Measurements from ENCODE around the gene TMEM266.

TMEM266 gene

DNA sequence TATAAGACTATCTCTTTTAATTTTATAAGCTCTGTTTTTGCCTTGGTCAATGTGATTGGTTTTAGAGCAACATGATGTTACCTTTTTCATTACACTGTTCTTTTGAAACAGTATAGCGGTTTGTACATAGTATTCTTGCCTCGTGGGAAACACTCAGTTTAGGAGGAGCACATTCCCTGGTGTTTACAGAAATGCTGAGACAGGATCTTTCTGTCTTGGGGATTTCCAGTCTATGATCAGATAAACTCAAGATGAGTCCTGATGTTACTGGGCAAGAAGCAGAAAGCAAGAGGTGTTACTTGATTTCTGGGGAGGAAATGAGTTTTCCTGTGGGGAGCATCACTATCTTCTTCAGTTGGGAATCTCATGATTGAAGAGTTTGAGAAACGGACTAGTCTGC is 2.5 kb downstream of the TMEM266 start:
- H3K27ac ChIP-seq (ENCODE audit: low read depth, low read length): no peak overlapping the region
- no CpG with 5 or more reads among the region's 3 CpGs for WGBS (ENCODE audit: extremely low coverage, insufficient coverage, low lambda C conversion rate)
- no peak overlapping the region for H2BK15ac ChIP-seq (replicated peaks; ENCODE audit: low read depth)
- H4K8ac ChIP-seq (ENCODE audit: low read depth, low read length): no peak overlapping the region
- no peaks in the 10 kb centered on the region for H3K36me3 ChIP-seq (ENCODE audit: control insufficient read depth, insufficient read depth, low read length)
- no peak overlapping the region for H4K5ac ChIP-seq (ENCODE audit: low read length)
- H3K27me3 ChIP-seq (ENCODE audit: insufficient read depth, low read length, poor library complexity): peaks cover 6% of the 10 kb centered on the region
- H3K9ac ChIP-seq (ENCODE audit: low read length): no peak overlapping the region
- H3K4ac ChIP-seq (ENCODE audit: low read depth, low read length): no peak overlapping the region
- H3K23ac ChIP-seq (ENCODE audit: low read length): no peak overlapping the region
- no peak overlapping the region for H2BK120ac ChIP-seq (ENCODE audit: low read depth, low read length)
- no peak for DNase-seq
- H2BK5ac ChIP-seq (ENCODE audit: low read length): no peak overlapping the region
- no peak overlapping the region for H3K56ac ChIP-seq (ENCODE audit: low read length)
- peaks cover 4% of the 10 kb centered on the region for H3K4me1 ChIP-seq (ENCODE audit: control insufficient read depth, low read depth, low read length)
- H3K4me3 ChIP-seq (ENCODE audit: low read length): no peak overlapping the region
- no peak overlapping the region for H3K18ac ChIP-seq (ENCODE audit: low read length)
- no peak overlapping the region for H3K4me2 ChIP-seq (ENCODE audit: low read length)
- no peaks in the 10 kb centered on the region for H3K79me1 ChIP-seq (ENCODE audit: low read length)
- no peak overlapping the region for H2AK5ac ChIP-seq (ENCODE audit: low read length)
- no peaks in the 10 kb centered on the region for H3K79me2 ChIP-seq (ENCODE audit: control insufficient read depth, insufficient read depth, low read length)

DNA sequence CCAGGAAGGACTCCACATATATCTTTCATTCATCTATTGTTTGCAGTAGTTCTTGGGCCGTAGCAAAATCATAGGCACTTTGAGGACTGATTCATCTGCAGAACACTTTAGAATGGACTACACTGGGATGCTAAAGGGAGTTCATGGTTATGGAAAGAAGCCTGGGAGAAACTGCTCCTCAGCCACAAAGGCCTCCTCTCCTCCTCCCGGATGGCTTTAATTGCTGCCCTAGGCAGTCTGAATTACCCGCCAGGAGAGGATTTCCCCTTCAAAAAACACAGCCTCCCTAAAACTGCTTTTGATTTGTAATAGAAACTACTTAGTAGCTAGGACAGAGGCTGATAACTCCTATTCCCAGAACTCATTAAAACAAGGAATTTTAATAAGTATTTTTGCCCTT is 4.6 kb downstream of the TMEM266 start:
- H3K4me3 ChIP-seq (ENCODE audit: low read length): no peak overlapping the region
- no peak overlapping the region for H3K27ac ChIP-seq (ENCODE audit: low read depth, low read length)
- peaks cover 6% of the 10 kb centered on the region for H3K27me3 ChIP-seq (ENCODE audit: insufficient read depth, low read length, poor library complexity)
- no peak overlapping the region for H3K18ac ChIP-seq (ENCODE audit: low read length)
- H3K4me1 ChIP-seq (ENCODE audit: control insufficient read depth, low read depth, low read length): peaks cover 4% of the 10 kb centered on the region
- no CpG with 5 or more reads among the region's 3 CpGs for WGBS (ENCODE audit: extremely low coverage, insufficient coverage, low lambda C conversion rate)
- no peak overlapping the region for H2BK120ac ChIP-seq (ENCODE audit: low read depth, low read length)
- H3K79me1 ChIP-seq (ENCODE audit: low read length): no peaks in the 10 kb centered on the region
- H3K79me2 ChIP-seq (ENCODE audit: control insufficient read depth, insufficient read depth, low read length): no peaks in the 10 kb centered on the region
- H4K8ac ChIP-seq (ENCODE audit: low read depth, low read length): no peak overlapping the region
- H3K4me2 ChIP-seq (ENCODE audit: low read length): no peak overlapping the region
- no peak overlapping the region for H2BK15ac ChIP-seq (replicated peaks; ENCODE audit: low read depth)
- no peak overlapping the region for H3K9ac ChIP-seq (ENCODE audit: low read length)
- no peak for DNase-seq
- no peak overlapping the region for H3K56ac ChIP-seq (ENCODE audit: low read length)
- H3K4ac ChIP-seq (ENCODE audit: low read depth, low read length): no peak overlapping the region
- no peaks in the 10 kb centered on the region for H3K36me3 ChIP-seq (ENCODE audit: control insufficient read depth, insufficient read depth, low read length)
- H2AK5ac ChIP-seq (ENCODE audit: low read length): no peak overlapping the region
- H4K5ac ChIP-seq (ENCODE audit: low read length): no peak overlapping the region
- no peak overlapping the region for H2BK5ac ChIP-seq (ENCODE audit: low read length)
- H3K23ac ChIP-seq (ENCODE audit: low read length): no peak overlapping the region

DNA sequence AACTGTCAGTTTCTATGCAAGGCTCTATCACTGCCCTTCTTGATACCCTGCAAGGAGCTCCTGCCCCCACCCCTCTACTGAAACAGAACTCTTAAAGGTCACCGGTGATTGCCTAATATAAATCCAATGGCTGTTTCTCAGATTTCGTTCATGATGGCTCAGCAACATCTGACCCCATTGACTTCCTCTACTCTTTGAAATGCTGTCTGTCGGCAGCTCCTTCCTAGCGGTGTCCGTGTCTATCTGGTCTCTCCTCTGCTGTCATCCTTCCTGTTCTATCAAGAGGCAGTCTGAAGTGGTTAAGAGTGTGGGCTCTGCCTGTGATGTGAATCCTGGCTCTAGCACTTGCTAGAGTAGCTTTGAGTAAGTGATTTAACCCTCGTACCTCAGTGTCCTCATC is 5.5 kb downstream of the TMEM266 start:
- WGBS (ENCODE audit: extremely low coverage, insufficient coverage, low lambda C conversion rate): no CpG with 5 or more reads among the region's 6 CpGs
- H4K8ac ChIP-seq (ENCODE audit: low read depth, low read length): no peak overlapping the region
- no peak overlapping the region for H3K27ac ChIP-seq (ENCODE audit: low read depth, low read length)
- no peak overlapping the region for H3K4ac ChIP-seq (ENCODE audit: low read depth, low read length)
- H3K27me3 ChIP-seq (ENCODE audit: insufficient read depth, low read length, poor library complexity): peaks cover 6% of the 10 kb centered on the region
- no peak overlapping the region for H2AK5ac ChIP-seq (ENCODE audit: low read length)
- H3K4me3 ChIP-seq (ENCODE audit: low read length): no peak overlapping the region
- H3K23ac ChIP-seq (ENCODE audit: low read length): no peak overlapping the region
- H2BK120ac ChIP-seq (ENCODE audit: low read depth, low read length): no peak overlapping the region
- no peak overlapping the region for H3K9ac ChIP-seq (ENCODE audit: low read length)
- no peaks in the 10 kb centered on the region for H3K36me3 ChIP-seq (ENCODE audit: control insufficient read depth, insufficient read depth, low read length)
- no peak overlapping the region for H2BK15ac ChIP-seq (replicated peaks; ENCODE audit: low read depth)
- H3K79me2 ChIP-seq (ENCODE audit: control insufficient read depth, insufficient read depth, low read length): no peaks in the 10 kb centered on the region
- no peak overlapping the region for H2BK5ac ChIP-seq (ENCODE audit: low read length)
- no peak overlapping the region for H4K5ac ChIP-seq (ENCODE audit: low read length)
- H3K18ac ChIP-seq (ENCODE audit: low read length): no peak overlapping the region
- no peaks in the 10 kb centered on the region for H3K79me1 ChIP-seq (ENCODE audit: low read length)
- no peak for DNase-seq
- H3K4me1 ChIP-seq (ENCODE audit: control insufficient read depth, low read depth, low read length): peaks cover 3% of the 10 kb centered on the region
- no peak overlapping the region for H3K4me2 ChIP-seq (ENCODE audit: low read length)
- no peak overlapping the region for H3K56ac ChIP-seq (ENCODE audit: low read length)

DNA sequence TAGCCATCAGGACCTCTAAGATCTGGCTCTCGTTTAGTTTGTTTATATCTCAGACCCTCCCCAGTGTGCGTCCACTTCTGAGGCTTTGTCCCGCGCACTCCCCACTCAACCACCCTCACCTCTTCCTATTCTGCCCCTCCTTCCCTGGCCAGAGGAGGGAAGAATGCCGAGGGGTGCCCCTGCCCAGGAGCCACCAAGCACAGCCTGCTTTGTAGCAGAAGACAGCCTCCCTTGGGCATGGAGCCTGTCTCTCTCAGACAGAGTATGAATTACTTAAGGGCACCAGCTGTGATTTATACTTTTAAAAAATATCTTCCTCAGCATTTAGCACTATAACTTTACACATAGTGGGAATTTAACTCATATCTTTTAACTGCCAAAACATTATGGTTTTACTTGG is 6.0 kb downstream of the TMEM266 start:
- H2AK5ac ChIP-seq (ENCODE audit: low read length): no peak overlapping the region
- peaks cover 2% of the 10 kb centered on the region for H3K27me3 ChIP-seq (ENCODE audit: insufficient read depth, low read length, poor library complexity)
- H3K36me3 ChIP-seq (ENCODE audit: control insufficient read depth, insufficient read depth, low read length): no peaks in the 10 kb centered on the region

DNA sequence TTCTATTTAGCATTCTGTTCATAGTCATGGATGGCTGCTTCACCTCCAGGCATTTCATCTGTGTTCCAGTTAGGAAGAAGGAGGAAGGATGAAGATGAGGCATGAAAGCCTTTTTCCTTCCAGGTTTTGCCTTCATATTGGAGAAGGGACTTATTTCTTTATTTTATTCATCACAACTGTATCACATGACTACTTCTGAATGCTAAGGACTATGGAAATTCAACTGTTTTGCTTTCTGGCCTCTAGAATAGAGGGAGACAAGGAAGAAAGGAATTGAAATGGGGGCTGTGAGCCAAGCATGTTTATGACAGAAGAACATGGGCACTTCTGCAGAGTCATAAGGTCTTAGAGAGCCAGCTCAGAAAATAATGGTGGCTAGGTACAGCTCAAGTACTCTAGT is 10.4 kb downstream of the TMEM266 start:
- Histone ChIP-seq H3K27me3 (ENCODE audit: insufficient read depth, low read length, poor library complexity) (no peaks in the 10 kb centered on the region), H3K4ac (ENCODE audit: low read depth, low read length) (no peak overlapping the region), H3K36me3 (ENCODE audit: control insufficient read depth, insufficient read depth, low read length) (no peaks in the 10 kb centered on the region), H3K9ac (ENCODE audit: low read length) (no peak overlapping the region), H3K4me2 (ENCODE audit: low read length) (no peak overlapping the region), H4K8ac (ENCODE audit: low read depth, low read length) (no peak overlapping the region), H3K79me2 (ENCODE audit: control insufficient read depth, insufficient read depth, low read length) (no peaks in the 10 kb centered on the region), H3K23ac (ENCODE audit: low read length) (no peak overlapping the region), H3K4me3 (ENCODE audit: low read length) (no peak overlapping the region), H2BK15ac (replicated peaks; ENCODE audit: low read depth) (no peak overlapping the region), H3K56ac (ENCODE audit: low read length) (no peak overlapping the region), H2BK120ac (ENCODE audit: low read depth, low read length) (no peak overlapping the region), H3K79me1 (ENCODE audit: low read length) (no peaks in the 10 kb centered on the region), H2BK5ac (ENCODE audit: low read length) (no peak overlapping the region), H3K27ac (ENCODE audit: low read depth, low read length) (no peak overlapping the region), H4K5ac (ENCODE audit: low read length) (no peak overlapping the region), H3K18ac (ENCODE audit: low read length) (no peak overlapping the region), H2AK5ac (ENCODE audit: low read length) (no peak overlapping the region), H3K4me1 (ENCODE audit: control insufficient read depth, low read depth, low read length) (no peaks in the 10 kb centered on the region)
- no peak for DNase-seq

More for the DNA sequence above, 6.0 kb downstream of the TMEM266 start:
- Histone ChIP-seq H3K27ac (ENCODE audit: low read depth, low read length) (no peak overlapping the region), H3K56ac (ENCODE audit: low read length) (no peak overlapping the region), H3K79me2 (ENCODE audit: control insufficient read depth, insufficient read depth, low read length) (no peaks in the 10 kb centered on the region), H3K4ac (ENCODE audit: low read depth, low read length) (no peak overlapping the region), H4K5ac (ENCODE audit: low read length) (no peak overlapping the region), H3K4me1 (ENCODE audit: control insufficient read depth, low read depth, low read length) (no peaks in the 10 kb centered on the region), H3K79me1 (ENCODE audit: low read length) (no peaks in the 10 kb centered on the region), H2BK120ac (ENCODE audit: low read depth, low read length) (no peak overlapping the region), H3K4me3 (ENCODE audit: low read length) (no peak overlapping the region), H3K4me2 (ENCODE audit: low read length) (no peak overlapping the region), H2BK15ac (replicated peaks; ENCODE audit: low read depth) (no peak overlapping the region), H3K18ac (ENCODE audit: low read length) (no peak overlapping the region), H3K9ac (ENCODE audit: low read length) (no peak overlapping the region), H2BK5ac (ENCODE audit: low read length) (no peak overlapping the region), H3K23ac (ENCODE audit: low read length) (no peak overlapping the region), H4K8ac (ENCODE audit: low read depth, low read length) (no peak overlapping the region)
- no CpG with 5 or more reads among the region's 5 CpGs for WGBS (ENCODE audit: extremely low coverage, insufficient coverage, low lambda C conversion rate)
- no peak for DNase-seq

DNA sequence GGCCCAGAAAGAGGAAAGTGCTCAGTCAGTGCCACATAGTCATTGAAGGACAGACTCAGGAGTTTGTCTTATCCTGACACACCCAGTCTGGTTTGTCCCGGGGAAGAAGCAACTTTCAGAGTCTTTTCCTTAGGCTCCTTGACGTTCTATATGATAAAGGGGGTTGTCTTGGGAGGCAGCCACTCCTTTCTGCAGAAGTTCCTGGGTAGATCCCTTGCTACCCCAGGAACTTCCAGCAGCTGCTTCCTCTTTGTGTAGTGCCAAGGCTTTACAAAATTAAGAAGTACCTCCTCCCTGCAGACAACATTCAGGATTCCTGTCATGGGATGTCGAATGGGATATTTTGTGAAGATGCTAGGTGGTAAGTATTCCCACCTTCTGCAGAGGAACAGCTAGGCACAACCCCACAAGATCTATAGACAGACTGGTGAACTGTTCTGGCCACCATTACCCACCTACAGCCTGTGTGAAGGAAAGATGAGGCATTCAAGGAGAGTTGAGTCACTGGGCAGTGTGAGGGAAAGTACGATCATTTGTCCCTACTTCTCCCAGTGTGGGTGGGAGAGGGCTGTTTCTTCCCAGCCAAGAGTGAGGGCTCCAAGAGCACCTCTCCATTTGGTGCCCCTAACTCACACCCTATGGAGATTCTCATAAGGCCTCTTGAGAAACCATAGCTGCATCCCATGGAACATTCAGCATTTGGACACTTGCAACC is 11.3 kb downstream of the TMEM266 start:
- H3K79me1 ChIP-seq (ENCODE audit: low read length): no peaks in the 10 kb centered on the region
- H3K4ac ChIP-seq (ENCODE audit: low read depth, low read length): no peak overlapping the region
- H3K4me1 ChIP-seq (ENCODE audit: control insufficient read depth, low read depth, low read length): no peaks in the 10 kb centered on the region
- no peak overlapping the region for H2BK15ac ChIP-seq (replicated peaks; ENCODE audit: low read depth)
- no peaks in the 10 kb centered on the region for H3K79me2 ChIP-seq (ENCODE audit: control insufficient read depth, insufficient read depth, low read length)
- no CpG with 5 or more reads among the region's 4 CpGs for WGBS (ENCODE audit: extremely low coverage, insufficient coverage, low lambda C conversion rate)
- no peak overlapping the region for H3K9ac ChIP-seq (ENCODE audit: low read length)
- H3K27ac ChIP-seq (ENCODE audit: low read depth, low read length): no peak overlapping the region
- no peaks in the 10 kb centered on the region for H3K27me3 ChIP-seq (ENCODE audit: insufficient read depth, low read length, poor library complexity)
- no peak for DNase-seq
- no peak overlapping the region for H2BK5ac ChIP-seq (ENCODE audit: low read length)
- no peak overlapping the region for H2BK120ac ChIP-seq (ENCODE audit: low read depth, low read length)
- no peak overlapping the region for H3K56ac ChIP-seq (ENCODE audit: low read length)
- no peaks in the 10 kb centered on the region for H3K36me3 ChIP-seq (ENCODE audit: control insufficient read depth, insufficient read depth, low read length)
- H3K4me3 ChIP-seq (ENCODE audit: low read length): no peak overlapping the region
- no peak overlapping the region for H3K4me2 ChIP-seq (ENCODE audit: low read length)
- H4K5ac ChIP-seq (ENCODE audit: low read length): no peak overlapping the region
- H3K23ac ChIP-seq (ENCODE audit: low read length): no peak overlapping the region
- H2AK5ac ChIP-seq (ENCODE audit: low read length): no peak overlapping the region
- no peak overlapping the region for H3K18ac ChIP-seq (ENCODE audit: low read length)
- H4K8ac ChIP-seq (ENCODE audit: low read depth, low read length): no peak overlapping the region

Data from mesendoderm (in vitro differentiated cells).